Stimulated activated naive CD8-positive, alpha-beta T cell treated with anti-CD3 and anti-CD28 coated beads, Interleukin-15, amount 100 ng/mL, for 72 hours (primary cell): ENCODE data around the gene CDCP2.
"Not testable (repeated sequence)": the region's sequence is repeated elsewhere in the genome, so short reads cannot be mapped to it uniquely, and the experiment has no call there.

Experiments
- ATAC-seq: fragments of 150-1000 bp; cut with Tn5 transposase; 2 replicates; pipeline ENCODE4 v1.10.0; 2021; ENCODE audit warnings: mild to moderate bottlenecking, moderate library complexity
- DNase-seq, 2 donors: peaks; one replicate each; pipeline ENCODE4 v3.0.0; 2021 to 2022
- H3K27ac Mint-ChIP-seq, 2 donors: one replicate each; pipeline ENCODE4 v1.8.0; 2022; ENCODE audit warnings: mild to moderate bottlenecking in 2 of 2, mixed read lengths in 2 of 2, moderate library complexity in 2 of 2
- H3K27me3 Mint-ChIP-seq: one replicate; pipeline ENCODE4 v1.8.0; 2022; ENCODE audit warnings: mixed read lengths
- H3K4me1 Mint-ChIP-seq: one replicate; pipeline ENCODE4 v1.8.0; 2022; ENCODE audit warnings: mild to moderate bottlenecking, mixed read lengths
- H3K4me3 Mint-ChIP-seq, 2 donors: one replicate each; pipeline ENCODE4 v1.8.0; 2022; ENCODE audit warnings: mild to moderate bottlenecking in 2 of 2, mixed read lengths in 2 of 2, moderate library complexity in 1 of 2
- H3K9me3 Mint-ChIP-seq, 2 donors: one replicate each; pipeline ENCODE4 v1.8.0; 2022; ENCODE audit warnings: mixed read lengths in 2 of 2

The CDCP2 gene

DNA sequence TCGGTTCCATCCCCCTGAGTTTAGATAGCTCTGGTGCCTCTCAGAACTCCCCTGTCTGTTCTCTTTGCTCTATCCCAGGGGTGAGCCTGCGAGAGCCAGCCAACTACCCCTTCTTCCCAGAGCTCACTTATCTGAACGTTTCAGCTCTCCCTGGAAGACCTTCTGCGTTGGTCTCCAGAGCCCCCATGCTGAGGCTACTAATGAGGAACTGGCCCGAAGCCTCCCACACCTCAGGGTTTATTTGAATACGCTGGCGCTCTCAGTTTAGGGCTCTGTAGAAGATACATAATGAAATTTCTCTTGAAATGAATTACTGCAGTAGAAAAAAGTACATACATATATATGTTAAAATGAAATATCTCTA, 55.9 kb downstream of the CDCP2 start:
- ATAC-seq (no peak), DNase-seq (no peak)
- Mint-ChIP-seq H3K9me3 (no peaks in the 10 kb centered on the region), H3K27me3 (no peaks in the 10 kb centered on the region), H3K4me1 (no peaks in the 10 kb centered on the region), H3K27ac (peak overlapping the region in 1 of 2 donors; percentile 46), H3K4me3 (no peak overlapping the region)

GRCh38 chr1:54096227-54096876, 56.4 kb downstream of the CDCP2 start:
- no peak for DNase-seq
- no peaks in the 10 kb centered on the region for H3K4me1 Mint-ChIP-seq
- no peak for ATAC-seq
- H3K27me3 Mint-ChIP-seq = no peaks in the 10 kb centered on the region
- no peaks in the 10 kb centered on the region for H3K9me3 Mint-ChIP-seq
- no peak overlapping the region for H3K4me3 Mint-ChIP-seq
- no peak overlapping the region for H3K27ac Mint-ChIP-seq

DNA sequence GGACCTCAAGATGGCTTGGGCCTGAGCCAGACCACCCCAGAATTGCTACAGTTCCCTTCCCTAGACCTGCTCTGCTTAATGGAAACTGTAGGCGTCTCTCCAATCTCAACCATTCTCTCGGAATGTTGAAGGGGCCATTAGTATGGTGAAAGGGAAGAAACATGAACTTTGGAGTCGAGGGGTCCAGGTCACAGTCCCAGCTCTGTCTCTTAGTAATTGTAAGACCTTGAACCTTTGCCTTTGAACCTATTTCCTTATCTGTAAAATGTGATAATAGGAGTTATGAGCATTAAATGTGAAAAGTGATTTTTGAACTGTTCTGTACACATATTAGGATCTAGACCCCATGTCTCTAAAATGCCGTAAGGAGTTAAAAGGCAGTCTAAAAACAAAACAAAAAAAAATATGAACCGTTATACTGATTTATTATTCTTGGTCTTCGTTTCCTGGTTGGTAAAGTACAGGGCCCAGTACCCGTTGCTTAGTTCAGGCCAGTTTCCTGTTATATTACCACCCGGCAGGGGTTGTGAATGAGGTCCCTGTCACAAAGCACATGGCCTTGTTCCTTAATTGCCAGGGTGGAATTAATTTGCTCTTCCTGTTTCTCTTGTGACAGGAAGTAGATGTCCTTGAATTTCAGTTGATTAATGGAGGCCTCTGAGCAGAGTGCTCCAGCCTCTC, 57.1 kb downstream of the CDCP2 start:
- ATAC-seq = no peak
- Mint-ChIP-seq H3K4me3 (no peak overlapping the region), H3K4me1 (no peaks in the 10 kb centered on the region), H3K9me3 (no peaks in the 10 kb centered on the region), H3K27me3 (no peaks in the 10 kb centered on the region), H3K27ac (peak overlapping the region in 1 of 2 donors; percentile 42)
- no peak for DNase-seq

GRCh38 chr1:54094730-54095105, 58.1 kb downstream of the CDCP2 start:
- ATAC-seq, H3K4me1 Mint-ChIP-seq, H3K4me3 Mint-ChIP-seq, H3K27ac Mint-ChIP-seq, H3K27me3 Mint-ChIP-seq, DNase-seq, H3K9me3 Mint-ChIP-seq: not testable (repeated sequence)

DNA sequence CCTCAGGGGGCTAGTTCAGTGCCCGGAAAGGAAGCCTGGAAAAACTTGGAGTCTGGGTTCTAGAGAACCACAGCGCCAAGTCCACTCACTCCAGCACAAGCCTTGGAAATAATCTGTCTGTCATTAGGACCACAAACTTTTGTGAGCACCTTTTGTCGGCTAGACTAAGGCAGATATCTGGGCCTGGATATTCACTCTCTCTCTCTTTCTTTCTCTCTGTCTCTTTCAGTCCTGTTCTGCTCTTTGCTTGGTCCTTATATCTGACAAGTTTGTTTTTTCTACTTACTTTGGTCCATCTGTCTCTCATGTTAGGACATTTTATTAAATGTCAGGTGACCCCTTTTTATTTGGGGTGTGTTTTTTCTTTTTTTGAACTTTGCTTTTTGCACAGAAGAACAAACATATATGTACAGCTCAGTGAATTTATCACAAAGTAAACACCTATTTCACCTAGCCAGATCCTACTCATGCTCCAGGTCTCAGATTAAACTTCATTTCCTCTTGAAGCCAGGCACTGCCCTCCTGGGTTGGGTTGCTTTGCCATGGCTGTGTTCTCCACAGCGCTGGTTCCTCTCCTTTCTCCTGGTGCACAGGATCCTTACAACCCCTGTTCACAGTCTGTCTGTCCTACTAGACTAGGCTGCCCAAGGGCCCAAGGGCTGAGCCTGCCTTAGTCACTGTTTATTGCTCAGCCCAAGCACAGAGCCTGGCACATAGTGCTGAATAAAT, 58.6 kb downstream of the CDCP2 start:
- Mint-ChIP-seq H3K9me3 (no peaks in the 10 kb centered on the region), H3K27ac (no peak overlapping the region), H3K27me3 (no peaks in the 10 kb centered on the region), H3K4me1 (no peaks in the 10 kb centered on the region), H3K4me3 (no peak overlapping the region)
- no peak for ATAC-seq
- no peak for DNase-seq

GRCh38 chr1:54091666-54092065, 61.1 kb downstream of the CDCP2 start:
- no peak for DNase-seq
- ATAC-seq = no peak
- no peak overlapping the region for H3K4me3 Mint-ChIP-seq
- no peak overlapping the region for H3K27ac Mint-ChIP-seq
- no peaks in the 10 kb centered on the region for H3K9me3 Mint-ChIP-seq
- no peaks in the 10 kb centered on the region for H3K4me1 Mint-ChIP-seq
- H3K27me3 Mint-ChIP-seq = no peaks in the 10 kb centered on the region

GRCh38 chr1:54088385-54088784, 64.4 kb downstream of the CDCP2 start:
- H3K4me1 Mint-ChIP-seq = no peaks in the 10 kb centered on the region
- H3K4me3 Mint-ChIP-seq = no peak overlapping the region
- no peaks in the 10 kb centered on the region for H3K9me3 Mint-ChIP-seq
- DNase-seq (no peak), ATAC-seq (no peak)
- no peaks in the 10 kb centered on the region for H3K27me3 Mint-ChIP-seq
- H3K27ac Mint-ChIP-seq = no peak overlapping the region

DNA sequence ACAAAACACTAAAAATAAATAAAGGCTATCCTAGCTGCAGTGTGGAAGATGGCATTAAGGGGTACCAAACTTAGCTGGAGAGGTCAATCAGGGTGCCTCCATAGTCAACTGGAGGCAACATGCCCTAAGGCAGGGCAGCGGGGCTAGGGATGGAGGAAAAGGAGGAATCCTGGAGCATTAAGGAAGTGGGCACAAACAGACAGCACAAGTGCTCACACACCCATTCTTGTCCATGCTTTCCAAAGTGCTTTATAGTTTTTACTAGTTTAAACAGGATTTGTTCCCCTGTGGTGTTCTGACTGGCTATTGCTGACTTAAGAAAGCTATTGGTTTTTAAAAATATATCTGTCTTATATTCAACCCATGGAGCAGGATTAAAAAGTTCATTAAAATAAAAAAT, 66.0 kb downstream of the CDCP2 start:
- Mint-ChIP-seq H3K27me3 (no peaks in the 10 kb centered on the region), H3K9me3 (no peaks in the 10 kb centered on the region), H3K4me1 (peaks cover under 1% of the 10 kb centered on the region), H3K27ac (no peak overlapping the region), H3K4me3 (no peak overlapping the region)
- no peak for ATAC-seq
- no peak for DNase-seq

DNA sequence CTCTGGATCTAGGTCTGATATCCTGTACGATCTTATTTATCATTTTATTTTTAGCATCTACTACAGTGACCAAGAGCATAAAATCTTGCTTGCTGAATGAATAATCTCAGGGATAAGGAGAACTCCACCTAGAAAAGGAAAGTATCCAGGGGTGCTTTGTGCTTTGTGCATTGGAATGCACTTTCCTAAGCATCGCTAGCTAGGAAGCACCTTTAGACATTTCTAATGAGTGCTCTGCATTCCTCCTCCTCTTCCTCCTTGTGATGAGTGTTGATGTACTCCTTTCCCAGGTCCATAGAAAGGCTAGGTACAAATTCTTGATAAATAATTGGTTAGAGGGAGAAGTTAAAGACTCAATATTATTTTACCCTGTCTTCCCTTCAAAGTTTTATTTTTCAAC, 68.0 kb downstream of the CDCP2 start:
- no peaks in the 10 kb centered on the region for H3K9me3 Mint-ChIP-seq
- DNase-seq = no peak
- no peaks in the 10 kb centered on the region for H3K27me3 Mint-ChIP-seq
- no peak for ATAC-seq
- peaks cover 6% of the 10 kb centered on the region for H3K4me1 Mint-ChIP-seq
- no peak overlapping the region for H3K27ac Mint-ChIP-seq
- no peak overlapping the region for H3K4me3 Mint-ChIP-seq
